Dermis blood vessel endothelial cell (primary cell): ENCODE results near the gene KHDC1L. TPM values are rescaled to one million over a fixed set of nuclear protein-coding genes. Genes with fewer than 3 reads are reported as not detected.
"Not testable (repeated sequence)": the region's sequence is repeated elsewhere in the genome, so short reads cannot be mapped to it uniquely, and the experiment has no call there.

Experiments used
- DNase-seq: peaks from one replicate; pipeline ENCODE4 v3.0.0; 2010
- total RNA-seq: library from RNA; depleted of rRNA; stranded (reverse); fragments of >200 nt; gene quantifications from 2 replicates; pipeline ENCODE4 v1.2.3, GENCODE V29; 2014

KHDC1L gene
- total RNA-seq, 1 donor from 2014 or later, result not detected

DNA sequence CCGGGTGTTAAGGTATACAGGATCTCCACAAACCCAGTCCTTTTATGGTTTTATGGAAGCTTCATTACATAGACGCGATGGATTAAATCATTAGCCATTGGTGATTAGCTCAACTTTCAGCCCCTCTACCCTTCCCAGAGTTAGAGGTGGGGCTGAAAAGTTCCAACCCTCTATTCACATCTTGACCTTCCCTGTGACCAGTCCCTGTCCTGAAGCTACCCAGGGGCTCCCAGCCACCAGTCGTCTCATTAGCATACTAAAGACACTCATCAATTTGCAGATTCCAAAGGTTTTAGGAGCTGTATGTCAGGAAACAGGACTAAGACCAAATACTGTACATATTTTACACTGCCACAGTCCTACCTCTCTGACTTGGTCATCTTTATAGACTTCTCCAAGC, 21.0 kb downstream of the KHDC1L start:
- no peak for DNase-seq

DNA sequence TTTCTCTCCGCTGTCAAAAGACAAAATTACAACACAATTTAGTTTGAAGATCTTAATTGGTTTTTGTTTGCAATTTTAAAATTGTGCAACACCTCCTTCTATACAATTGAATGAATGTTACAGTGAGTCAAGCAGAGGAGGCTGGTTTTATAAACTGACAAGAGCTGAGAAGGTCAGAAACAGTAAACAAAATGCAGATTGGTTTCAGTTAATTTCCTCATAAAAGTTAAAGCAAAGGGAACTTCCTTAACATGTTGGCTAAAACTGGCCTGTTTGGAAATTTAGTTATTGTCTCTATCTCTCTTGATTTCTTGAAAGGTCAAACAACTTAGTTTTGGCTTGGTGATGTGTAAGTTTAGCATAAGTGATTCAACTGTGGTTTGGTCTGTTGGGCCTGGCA, 22.2 kb downstream of the KHDC1L start:
- no peak for DNase-seq

DNA sequence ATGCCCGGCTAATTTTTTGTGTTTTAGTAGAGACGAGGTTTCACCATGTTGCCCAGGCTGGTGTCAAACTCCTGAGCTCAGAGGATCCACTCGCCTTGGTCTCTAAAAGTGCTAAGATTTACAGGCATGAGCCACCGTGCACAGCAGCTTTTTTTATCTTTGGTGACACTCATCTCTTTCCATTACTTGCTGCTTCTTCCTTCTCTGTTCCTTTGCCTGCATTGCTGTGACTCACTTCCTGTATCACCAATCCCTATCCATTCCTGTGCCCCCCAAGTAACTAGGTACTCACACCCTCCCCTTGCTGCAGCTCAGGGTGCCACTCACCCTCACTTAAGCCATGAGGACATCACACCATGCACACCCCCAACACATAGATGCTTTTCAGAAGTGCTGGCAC, 24.6 kb downstream of the KHDC1L start:
- no peak for DNase-seq

GRCh38 chr6:73200247-73200646, 25.0 kb downstream of the KHDC1L start:
- DNase-seq, result no peak

DNA sequence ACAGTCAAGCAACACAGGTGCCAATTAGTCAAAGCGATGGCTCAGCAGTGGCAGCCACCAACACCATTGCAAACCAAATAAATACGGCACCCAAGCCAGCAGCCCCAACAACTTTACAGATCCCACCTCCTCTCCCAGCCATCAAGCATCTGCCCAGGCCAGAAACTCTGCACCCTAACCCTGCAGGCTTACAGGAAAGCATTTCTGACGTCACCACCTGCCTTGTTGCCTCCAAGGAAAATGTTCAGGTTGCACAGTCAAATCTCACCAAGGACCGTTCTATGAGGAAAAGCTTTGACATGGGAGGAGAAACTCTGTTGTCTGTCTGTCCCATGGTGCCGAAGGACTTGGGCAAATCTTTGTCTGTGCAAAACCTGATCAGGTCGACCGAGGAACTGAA, 30.6 kb downstream of the KHDC1L start:
- DNase-seq, result no peak

DNA sequence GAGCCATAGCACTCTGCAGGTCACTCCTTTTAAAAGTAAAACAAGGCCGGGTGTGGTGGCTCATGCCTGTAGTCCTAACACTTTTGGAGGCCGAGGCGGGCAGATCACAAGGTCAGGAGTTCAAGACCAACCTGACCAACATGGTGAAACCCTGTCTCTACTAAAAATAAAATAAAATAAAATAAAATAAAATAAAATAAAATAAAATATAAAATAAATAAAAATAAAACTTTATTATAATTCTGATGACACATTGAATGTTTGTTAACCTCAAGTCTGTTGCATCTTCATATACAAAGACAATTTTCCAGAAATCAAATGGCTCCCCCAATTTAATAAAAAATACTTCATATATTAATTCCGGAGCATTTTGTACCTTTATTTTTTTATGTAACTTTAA, 32.0 kb downstream of the KHDC1L start:
- not testable (repeated sequence) for DNase-seq

DNA sequence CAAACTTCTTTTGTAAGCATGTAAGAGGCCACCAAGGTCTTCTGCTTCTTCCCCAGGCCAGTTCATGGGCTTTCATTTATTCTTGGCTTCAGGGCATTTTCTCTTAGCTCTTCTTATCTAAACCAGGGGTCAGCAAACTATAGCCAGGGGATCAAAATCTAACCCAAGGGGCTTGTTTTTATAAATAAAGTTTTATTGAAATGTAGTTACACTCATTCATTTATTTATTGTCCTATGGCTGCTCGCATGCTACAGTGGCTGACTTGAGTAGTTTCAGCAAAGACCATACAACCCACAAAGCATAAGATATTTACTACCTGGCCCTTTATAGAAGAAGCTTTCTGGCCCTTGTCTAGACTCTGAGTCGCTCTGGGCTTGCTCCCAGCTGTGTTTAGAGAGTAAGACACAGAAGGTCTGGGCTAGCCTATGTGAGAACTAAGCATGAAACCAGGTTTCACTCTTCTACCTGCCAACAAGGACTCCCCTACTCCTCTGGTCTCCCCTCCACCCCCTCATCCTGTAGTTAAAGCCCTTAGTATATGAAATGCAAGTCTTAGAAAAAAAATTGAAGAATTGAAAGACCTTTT, 43.2 kb downstream of the KHDC1L start:
- DNase-seq, result no peak

GRCh38 chr6:73180763-73181619, 44.3 kb downstream of the KHDC1L start:
- DNase-seq, result peak; percentile 63

- no peak for DNase-seq
These were observed 45.1 kb downstream of the KHDC1L start for GRCh38 chr6:73180076-73180738.

- no peak for DNase-seq
These were observed 47.9 kb downstream of the KHDC1L start for GRCh38 chr6:73177221-73177944.

GRCh38 chr6:73176057-73176456, 49.2 kb downstream of the KHDC1L start:
- no peak for DNase-seq

GRCh38 chr6:73174646-73175045, 50.6 kb downstream of the KHDC1L start:
- no peak for DNase-seq

Other genes starting within 250 kb of the KHDC1L start
- 0.09 TPM in 1 of 2 replicates, not detected in the other for gene KHDC1, start 37.7 kb upstream of the KHDC1L start, total RNA-seq
- gene DPPA5, start 128.8 kb upstream of the KHDC1L start, total RNA-seq, result not detected in 2 replicates
- not detected in 2 replicates for gene KHDC3L, start 137.2 kb upstream of the KHDC1L start, total RNA-seq
- gene OOEP, start 144.4 kb upstream of the KHDC1L start, total RNA-seq, result not detected in 2 replicates
- gene DDX43, start 169.3 kb upstream of the KHDC1L start, total RNA-seq, result 1.4 and 1.7 TPM in 2 replicates
- 4.1 and 8.7 TPM in 2 replicates for gene CGAS, start 226.8 kb upstream of the KHDC1L start, total RNA-seq
- 28.8 and 30.0 TPM in 2 replicates for gene MTO1, start 236.2 kb upstream of the KHDC1L start, total RNA-seq